Stimulated activated CD4-positive, alpha-beta T cell treated with anti-CD3 and anti-CD28 coated beads, Interleukin-1b, Interleukin-23, amount 100 ng/mL, for 4 hours (primary cell): Measurements from ENCODE around the gene HAT1.

ENCODE experiments used
- DNase-seq, 2 donors: peaks; one replicate each; pipeline ENCODE4 v3.0.0-alpha.2; 2020; ENCODE audit warnings: low read depth in 2 of 2

The HAT1 gene

GRCh38 chr2:171919453-171919852, 2.8 kb upstream of the HAT1 start:
- DNase-seq = no peak

- no peak for DNase-seq
Measured at GRCh38 chr2:171921970-171922229, 361 bp upstream of the HAT1 start.

- no peak for DNase-seq
Measured at GRCh38 chr2:171923206-171923605, 945 bp downstream of the HAT1 start.

- DNase-seq = no peak
Measured at GRCh38 chr2:171924170-171924942, 2.1 kb downstream of the HAT1 start.

- DNase-seq = no peak
Measured at GRCh38 chr2:171930385-171930784, 8.1 kb downstream of the HAT1 start.

GRCh38 chr2:171939058-171939742, 16.9 kb downstream of the HAT1 start:
- DNase-seq = no peak

- no peak for DNase-seq
Measured at GRCh38 chr2:171939743-171940071, 17.4 kb downstream of the HAT1 start.

GRCh38 chr2:171941316-171941699, 19.0 kb downstream of the HAT1 start:
- no peak for DNase-seq

GRCh38 chr2:171943869-171944268, 21.6 kb downstream of the HAT1 start:
- no peak for DNase-seq

GRCh38 chr2:171952276-171952675, 30.0 kb downstream of the HAT1 start:
- DNase-seq = no peak

GRCh38 chr2:171952748-171953147, 30.5 kb downstream of the HAT1 start:
- DNase-seq = no peak

- DNase-seq = no peak
Measured at GRCh38 chr2:171956135-171956825, 34.0 kb downstream of the HAT1 start.

- no peak for DNase-seq
Measured at GRCh38 chr2:171957061-171957460, 34.8 kb downstream of the HAT1 start.

- no peak for DNase-seq
Measured at GRCh38 chr2:171958475-171958874, 36.2 kb downstream of the HAT1 start.

GRCh38 chr2:171959998-171960397, 37.7 kb downstream of the HAT1 start:
- DNase-seq = no peak

- no peak for DNase-seq
Measured at GRCh38 chr2:171960570-171960969, 38.3 kb downstream of the HAT1 start.

GRCh38 chr2:171963198-171963597, 40.9 kb downstream of the HAT1 start:
- DNase-seq = no peak

- DNase-seq = no peak
Measured at GRCh38 chr2:171964308-171964707, 42.0 kb downstream of the HAT1 start.

GRCh38 chr2:171965238-171965637, 43.0 kb downstream of the HAT1 start:
- DNase-seq = no peak

GRCh38 chr2:171965661-171966060, 43.4 kb downstream of the HAT1 start:
- no peak for DNase-seq

- no peak for DNase-seq
Measured at GRCh38 chr2:171966235-171966634, 44.0 kb downstream of the HAT1 start.

GRCh38 chr2:171966688-171967087, 44.4 kb downstream of the HAT1 start:
- no peak for DNase-seq

- DNase-seq = no peak
Measured at GRCh38 chr2:171968509-171968908, 46.2 kb downstream of the HAT1 start.
